ENCODE results near the gene PSORS1C1. TPM values are rescaled to one million over a fixed set of nuclear protein-coding genes. Genes with fewer than 3 reads are reported as not detected.
A peak's percentile ranks its signal among the peaks of the same experiment; 100 is the strongest.

The PSORS1C1 gene
- total and polyA plus RNA-seq, 9 donors = 0.45 to 7.8 (median 2.3) TPM

DNA sequence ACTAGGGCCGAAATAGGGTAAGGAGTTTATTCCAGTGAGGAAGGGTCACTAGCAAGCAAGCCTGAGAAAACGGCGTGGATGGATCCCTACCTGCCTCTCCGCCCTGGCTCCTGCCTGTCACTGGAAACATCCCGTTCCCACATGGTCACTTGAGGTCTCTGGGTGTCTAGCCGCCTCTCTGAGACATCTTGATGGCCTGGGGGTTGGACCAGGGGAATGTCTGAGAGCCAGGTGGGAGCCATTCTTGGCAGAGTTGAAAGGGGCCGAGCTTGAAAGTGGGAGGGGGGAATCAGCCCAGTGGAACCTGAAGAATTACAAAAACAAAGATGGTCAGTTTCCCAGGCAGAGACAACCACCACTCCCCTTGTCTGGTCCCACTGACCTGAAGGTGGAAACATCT lies 42.0 kb downstream of the PSORS1C1 start:
- Histone ChIP-seq H3K4me3 (no peak overlapping the region), H3K36me3 (no peaks in the 10 kb centered on the region), H3K9me3 (no peaks in the 10 kb centered on the region), H3K27me3 (no peaks in the 10 kb centered on the region), H3K4me1 (ENCODE audit: insufficient read depth) (peaks cover 7% of the 10 kb centered on the region), H3K27ac (no peak overlapping the region)
- no peak for DNase-seq
- 91 to 96% (median 95%) methylated on average over 7 of the region's 7 CpGs for WGBS, 3 donors
- TF ChIP-seq, protein P1, sequence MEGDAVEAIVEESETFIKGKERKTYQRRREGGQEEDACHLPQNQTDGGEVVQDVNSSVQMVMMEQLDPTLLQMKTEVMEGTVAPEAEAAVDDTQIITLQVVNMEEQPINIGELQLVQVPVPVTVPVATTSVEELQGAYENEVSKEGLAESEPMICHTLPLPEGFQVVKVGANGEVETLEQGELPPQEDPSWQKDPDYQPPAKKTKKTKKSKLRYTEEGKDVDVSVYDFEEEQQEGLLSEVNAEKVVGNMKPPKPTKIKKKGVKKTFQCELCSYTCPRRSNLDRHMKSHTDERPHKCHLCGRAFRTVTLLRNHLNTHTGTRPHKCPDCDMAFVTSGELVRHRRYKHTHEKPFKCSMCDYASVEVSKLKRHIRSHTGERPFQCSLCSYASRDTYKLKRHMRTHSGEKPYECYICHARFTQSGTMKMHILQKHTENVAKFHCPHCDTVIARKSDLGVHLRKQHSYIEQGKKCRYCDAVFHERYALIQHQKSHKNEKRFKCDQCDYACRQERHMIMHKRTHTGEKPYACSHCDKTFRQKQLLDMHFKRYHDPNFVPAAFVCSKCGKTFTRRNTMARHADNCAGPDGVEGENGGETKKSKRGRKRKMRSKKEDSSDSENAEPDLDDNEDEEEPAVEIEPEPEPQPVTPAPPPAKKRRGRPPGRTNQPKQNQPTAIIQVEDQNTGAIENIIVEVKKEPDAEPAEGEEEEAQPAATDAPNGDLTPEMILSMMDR (IDR thresholded peaks at IDR 0.05) = no peak
- TF ChIP-seq EP300 (IDR thresholded peaks at IDR 0.05) = no peak
- TF ChIP-seq POLR2A (IDR thresholded peaks at IDR 0.05) = no peak
- intact Hi-C loops (cut with DNase I) = no loop called here

DNA sequence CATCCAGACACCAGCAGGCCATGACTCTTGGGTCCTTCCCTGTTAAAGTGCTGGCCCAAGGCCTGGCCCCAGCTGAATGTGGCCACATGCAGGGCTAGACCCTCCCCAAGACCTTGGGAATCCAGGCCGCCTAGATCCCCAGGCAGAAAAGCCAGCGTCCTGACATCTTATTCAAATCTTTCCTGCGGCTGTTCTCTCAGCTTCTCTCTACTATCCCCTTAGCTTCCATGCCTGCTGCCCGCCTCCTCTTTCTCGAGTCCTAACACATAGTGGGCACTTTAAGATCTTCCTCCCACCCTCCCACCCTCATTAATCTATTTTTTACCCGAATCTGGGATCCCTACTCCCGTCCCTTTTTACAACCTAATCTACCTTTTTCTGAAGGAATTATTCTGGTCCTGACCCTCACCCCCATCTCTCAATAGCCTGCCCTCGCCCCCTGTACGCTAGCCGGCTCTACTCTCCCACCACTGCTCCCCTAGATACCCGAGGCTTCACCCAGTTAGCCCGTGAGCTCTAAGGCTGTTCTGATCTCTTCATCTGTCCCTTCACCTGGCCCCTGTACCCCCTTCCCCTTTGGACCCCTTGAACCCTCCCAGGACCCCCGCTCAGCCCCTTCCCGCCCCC lies 43.0 kb downstream of the PSORS1C1 start, which contains the start of gene CCHCR1:
Gene CCHCR1, minus strand, starts transcription at position 290 of the 627 bp plus-strand sequence. Its CDS starts 202 bp downstream, at position 88.
- Histone ChIP-seq H3K36me3 (no peaks in the 10 kb centered on the region), H3K9me3 (no peaks in the 10 kb centered on the region), H3K27ac (peak within 1 kb of the TSS; percentile 47 to 75), H3K4me3 (peak within 1 kb of the TSS; percentile 64), H3K27me3 (no peaks in the 10 kb centered on the region), H3K4me1 (ENCODE audit: insufficient read depth) (peaks cover 7% of the 10 kb centered on the region)
- intact Hi-C loops (cut with DNase I) = no loop called here
- WGBS, 3 donors = 2 to 6% (median 4%) methylated on average over 14 of the region's 14 CpGs
- DNase-seq = no peak
- TF ChIP-seq, protein P1 (IDR thresholded peaks at IDR 0.05) = no peak
- TF ChIP-seq POLR2A (IDR thresholded peaks at IDR 0.05) (no peak), EP300 (IDR thresholded peaks at IDR 0.05) (no peak)

DNA sequence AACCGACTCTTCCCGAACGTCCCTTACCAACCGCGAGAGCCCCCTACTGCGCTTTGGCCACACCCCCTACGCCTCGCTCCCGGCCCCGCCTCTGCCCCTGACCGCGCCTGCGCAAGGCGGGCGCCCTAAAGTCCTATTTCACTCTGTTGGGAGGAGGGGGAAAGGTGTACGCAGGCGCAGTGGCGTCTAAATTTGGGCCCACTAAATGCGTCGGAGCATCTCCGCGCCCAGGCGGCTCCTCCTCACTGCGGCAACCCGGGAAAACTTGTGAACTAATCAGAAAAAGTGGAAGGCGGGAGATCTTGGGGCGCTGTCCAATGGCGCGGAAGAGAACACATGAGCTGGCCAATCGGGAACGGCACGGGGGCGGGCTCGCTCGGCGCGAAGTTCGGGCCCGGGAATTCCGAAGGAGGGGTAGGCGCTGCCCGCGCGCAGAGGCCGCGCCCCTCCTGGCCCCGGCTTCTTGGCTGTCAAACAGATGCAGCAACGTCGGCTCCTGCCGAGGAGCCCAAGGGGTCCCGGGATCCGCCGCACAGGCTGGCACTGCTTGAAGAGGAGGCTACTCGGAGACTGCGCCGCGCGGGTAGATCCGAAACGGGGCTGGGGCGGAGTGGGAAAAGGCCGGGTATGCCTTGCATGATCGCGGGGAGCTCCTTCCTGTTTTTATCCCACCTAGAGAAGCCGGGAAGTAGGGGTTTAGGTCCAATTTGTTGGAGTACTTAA lies 43.7 kb downstream of the PSORS1C1 start, which contains the start of gene TCF19:
Gene TCF19, plus strand, starts transcription at position 450 of the 723 bp plus-strand sequence. CDS start 881 bp downstream, outside the sequence.
- TF ChIP-seq, protein P1 (IDR thresholded peaks at IDR 0.05) = no peak
- no peak for TF ChIP-seq POLR2A (IDR thresholded peaks at IDR 0.05)
- no peak for TF ChIP-seq EP300 (IDR thresholded peaks at IDR 0.05)
- intact Hi-C loops (cut with DNase I) = no loop called here
- WGBS, 3 donors = 0% methylated on average over 65 of the region's 65 CpGs
- no peaks in the 10 kb centered on the region for H3K9me3 ChIP-seq
- DNase-seq = peak; percentile 99 to 100 (median 99)
- H3K27ac ChIP-seq = peak within 1 kb of the TSS; percentile 47 to 75
- peaks cover 7% of the 10 kb centered on the region for H3K4me1 ChIP-seq (ENCODE audit: insufficient read depth)
- no peaks in the 10 kb centered on the region for H3K36me3 ChIP-seq
- peak within 1 kb of the TSS; percentile 64 for H3K4me3 ChIP-seq
- H3K27me3 ChIP-seq = no peaks in the 10 kb centered on the region

DNA sequence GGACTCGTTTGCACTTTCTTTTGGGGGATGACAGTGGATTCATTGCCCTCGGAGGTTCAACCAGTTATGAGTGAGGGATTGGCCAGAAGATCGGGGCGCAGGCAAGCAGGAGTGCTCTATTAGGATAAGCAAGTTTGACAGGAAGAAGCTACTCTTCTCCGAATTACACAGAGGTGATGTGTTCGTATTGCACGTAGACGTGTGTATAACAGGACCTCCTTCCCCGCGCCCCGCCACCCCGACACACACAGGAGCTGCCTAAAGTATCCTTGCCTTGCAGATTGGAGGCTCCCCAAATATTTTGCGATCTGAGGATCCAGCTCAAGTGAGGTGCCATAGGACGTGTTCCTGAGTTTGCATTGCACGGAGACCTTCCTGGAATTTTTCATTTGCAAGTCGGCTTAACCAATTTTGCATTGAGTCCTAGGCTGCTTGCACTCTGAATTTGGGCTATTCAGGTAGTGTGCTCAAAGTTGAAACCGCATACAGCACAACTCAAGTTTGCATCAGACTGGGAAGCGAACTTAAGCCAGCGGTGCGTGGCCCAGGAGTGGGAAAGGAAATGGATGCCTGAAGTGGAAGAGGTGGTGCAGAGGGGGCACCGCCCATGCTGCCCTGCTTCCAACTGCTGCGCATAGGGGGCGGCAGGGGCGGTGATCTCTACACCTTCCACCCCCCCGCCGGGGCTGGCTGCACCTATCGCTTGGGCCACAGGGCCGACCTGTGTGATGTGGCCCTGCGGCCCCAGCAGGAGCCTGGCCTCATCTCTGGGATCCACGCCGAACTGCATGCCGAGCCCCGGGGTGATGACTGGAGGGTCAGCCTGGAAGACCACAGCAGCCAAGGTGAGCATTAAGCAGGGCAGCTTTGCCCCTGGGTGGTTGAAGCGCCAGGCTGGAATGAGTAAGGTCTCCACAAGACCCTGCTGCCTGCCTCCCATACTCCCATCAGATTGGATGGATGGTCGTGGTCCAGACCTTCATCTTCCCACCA lies 44.6 kb downstream of the PSORS1C1 start:
- Histone ChIP-seq H3K4me3 (peak overlapping the region; percentile 64), H3K4me1 (ENCODE audit: insufficient read depth) (peaks cover 7% of the 10 kb centered on the region), H3K9me3 (no peaks in the 10 kb centered on the region), H3K27me3 (no peaks in the 10 kb centered on the region), H3K27ac (peak overlapping the region in 1 of 2 donors; percentile 5), H3K36me3 (no peaks in the 10 kb centered on the region)
- DNase-seq = peak in 1 of 5 donors; percentile 46
- 12 to 17% (median 15%) methylated on average over 32 to 35 of the region's 35 CpGs for WGBS, 3 donors
- intact Hi-C loops (cut with DNase I) = no loop called here
- TF ChIP-seq EP300 (IDR thresholded peaks at IDR 0.05) (no peak), POLR2A (IDR thresholded peaks at IDR 0.05) (no peak)
- TF ChIP-seq, protein P1 (IDR thresholded peaks at IDR 0.05) = no peak

All from ovary (tissue), 9 donors.